GM18870 (cell line): ENCODE measurements around the gene AIFM1.
A peak's percentile ranks its signal among the peaks of the same experiment; 100 is the strongest.

Experiments
- ATAC-seq: cut with Tn5 transposase; IDR thresholded peaks from one replicate; pipeline ENCODE4 v1.9.1; 2021; ENCODE audit warnings: moderate library complexity; ENCODE audit not compliant: unreplicated experiment

Gene AIFM1

GRCh38 chrX:130170752-130171445 is 5.3 kb upstream of the AIFM1 start:
- ATAC-seq: peak; percentile 41

GRCh38 chrX:130167040-130167439 is 1.4 kb upstream of the AIFM1 start:
- ATAC-seq: no peak

DNA sequence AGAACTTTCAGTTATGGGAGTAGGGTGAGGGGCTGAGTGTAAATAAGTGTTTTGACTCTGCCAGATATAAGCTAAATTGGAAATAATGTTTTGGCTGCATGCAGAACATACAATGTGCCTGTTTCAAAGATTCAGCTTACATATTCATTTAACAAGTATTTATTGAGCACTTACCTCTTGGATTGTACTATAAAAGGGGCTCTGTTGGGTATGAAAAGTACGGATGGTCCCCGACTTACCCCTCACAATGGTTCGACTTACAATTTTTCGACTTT is 799 bp upstream of the AIFM1 start:
- ATAC-seq: no peak

- ATAC-seq: no peak
Observed at GRCh38 chrX:130165181-130165702, 399 bp downstream of the AIFM1 start.

GRCh38 chrX:130163398-130163797 is 2.2 kb downstream of the AIFM1 start:
- no peak for ATAC-seq

DNA sequence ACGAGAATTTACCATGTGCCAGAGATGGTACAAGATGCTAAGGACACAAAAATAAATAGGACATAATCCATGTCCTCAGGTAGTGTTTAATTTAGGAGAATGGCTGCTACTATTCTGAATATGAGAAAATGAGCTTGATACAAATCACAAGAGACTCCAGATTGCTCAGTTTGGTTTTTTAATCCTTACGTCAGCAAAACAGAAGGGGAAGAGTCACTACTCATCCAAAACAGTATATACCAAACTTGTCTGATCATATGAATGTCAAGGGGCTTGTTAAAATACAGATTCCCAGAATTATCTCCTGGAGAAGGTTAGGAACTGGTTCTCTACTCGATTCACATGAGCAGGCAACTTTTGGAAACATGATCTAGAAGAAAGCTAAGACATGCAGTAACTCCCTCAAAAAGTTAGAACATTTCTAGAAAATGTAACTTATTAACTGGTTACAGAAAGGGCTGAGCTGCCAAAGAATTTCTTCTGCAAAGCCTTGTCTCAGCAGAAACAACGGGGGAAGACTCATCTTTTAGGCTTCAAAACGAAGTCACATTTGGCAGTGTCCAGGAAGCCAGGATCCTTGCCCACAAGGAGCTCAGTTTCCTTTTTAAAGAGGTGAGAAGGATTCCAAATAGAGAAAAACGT is 3.4 kb downstream of the AIFM1 start:
- ATAC-seq: no peak

- ATAC-seq: no peak
Observed at GRCh38 chrX:130159776-130160175, 5.9 kb downstream of the AIFM1 start.

- no peak for ATAC-seq
Observed at GRCh38 chrX:130158311-130158710, 7.3 kb downstream of the AIFM1 start.

DNA sequence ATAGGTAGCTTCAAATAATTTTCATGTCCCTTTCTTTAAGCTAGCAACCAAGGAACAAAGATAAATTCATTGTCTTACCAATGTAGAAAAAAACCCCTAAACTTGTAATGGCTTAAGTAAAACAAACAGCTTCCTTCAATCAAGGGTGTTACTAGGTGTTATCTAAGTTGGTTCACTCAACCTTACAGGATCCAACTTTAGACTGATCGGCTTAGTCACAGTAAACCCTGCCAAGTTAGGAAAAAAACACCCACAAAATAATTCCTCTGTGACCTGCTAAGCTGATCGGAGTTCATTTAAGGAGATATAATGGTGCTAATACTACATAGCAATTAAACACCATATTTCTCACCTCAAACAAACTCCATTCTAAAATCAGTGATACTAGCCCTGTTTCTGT is 10.1 kb downstream of the AIFM1 start:
- no peak for ATAC-seq

DNA sequence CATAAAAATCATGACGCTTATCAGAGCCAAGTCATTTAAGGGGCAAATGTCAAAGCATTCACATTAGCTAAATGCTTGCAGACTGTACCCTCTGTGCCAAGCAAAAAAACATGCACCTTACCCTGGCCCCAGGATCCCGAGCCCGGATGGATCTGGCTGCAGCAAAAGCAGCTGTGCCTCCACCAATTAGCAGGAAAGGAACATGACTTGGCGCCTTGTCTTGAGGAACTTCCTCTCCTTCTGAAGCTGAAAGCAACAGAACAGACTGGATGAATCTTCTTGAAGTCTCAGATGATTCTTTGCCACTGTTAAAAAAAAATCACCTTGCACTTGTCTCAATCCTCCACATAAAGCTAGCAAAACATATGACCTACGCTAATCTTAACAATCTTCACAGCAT is 18.0 kb downstream of the AIFM1 start:
- no peak for ATAC-seq

DNA sequence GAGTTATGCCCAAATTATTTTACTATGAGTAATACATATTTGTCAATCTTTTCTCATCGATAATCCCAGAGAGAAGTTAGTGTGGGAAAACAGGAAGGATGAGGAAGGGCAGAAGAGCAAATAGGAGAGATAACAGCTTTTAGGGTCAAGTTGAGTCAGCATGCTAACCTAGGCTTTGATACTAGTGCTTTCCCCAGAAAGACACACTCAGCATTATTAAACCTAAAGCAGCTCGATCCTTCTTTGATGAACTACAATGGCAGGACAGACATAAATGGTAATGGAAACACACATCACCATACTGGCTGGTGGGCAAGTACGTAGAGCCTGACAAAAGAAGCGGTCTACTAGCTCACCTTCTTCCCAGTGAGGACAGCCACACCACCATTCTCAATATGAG is 20.5 kb downstream of the AIFM1 start:
- no peak for ATAC-seq

DNA sequence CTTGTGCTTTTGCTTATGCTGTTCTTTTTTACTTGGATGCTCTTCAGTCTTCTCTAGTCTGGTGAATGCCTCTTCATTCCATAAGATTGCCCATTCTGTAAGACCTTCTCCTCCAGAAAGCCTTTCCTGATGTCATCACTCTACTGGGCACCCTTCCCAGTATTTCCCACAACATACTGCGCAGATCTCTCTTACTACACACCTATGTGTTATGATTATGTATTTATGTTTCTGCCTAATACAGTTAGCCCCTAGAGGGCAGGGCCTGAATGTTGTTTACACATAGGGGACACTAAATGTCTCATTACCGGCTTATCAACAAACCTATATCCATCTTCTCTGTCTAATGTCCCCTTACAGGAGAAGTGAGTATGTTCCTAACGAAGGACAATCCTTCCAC is 21.1 kb downstream of the AIFM1 start:
- no peak for ATAC-seq

- ATAC-seq: no peak
Observed at GRCh38 chrX:130139474-130140201, 26.0 kb downstream of the AIFM1 start.

DNA sequence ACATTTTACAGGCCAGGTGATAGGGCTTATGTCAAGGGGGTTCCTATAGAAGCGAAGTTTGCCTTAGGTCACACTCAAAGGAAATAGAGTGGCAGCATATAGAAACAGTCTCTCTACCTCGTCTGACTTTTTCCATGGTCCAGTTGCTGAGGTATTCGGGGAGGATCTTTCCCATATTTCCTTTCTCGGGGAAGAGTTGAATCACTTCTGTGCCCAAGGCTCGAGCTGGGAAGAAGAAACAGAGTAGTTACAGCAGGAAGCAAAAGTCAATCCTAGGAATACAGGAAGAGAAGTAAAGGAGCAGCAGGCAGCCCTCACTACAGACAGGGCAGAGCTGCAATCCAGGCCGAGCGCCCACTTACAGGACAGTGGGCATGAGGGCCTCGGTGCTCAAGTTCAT is 28.7 kb downstream of the AIFM1 start:
- no peak for ATAC-seq

DNA sequence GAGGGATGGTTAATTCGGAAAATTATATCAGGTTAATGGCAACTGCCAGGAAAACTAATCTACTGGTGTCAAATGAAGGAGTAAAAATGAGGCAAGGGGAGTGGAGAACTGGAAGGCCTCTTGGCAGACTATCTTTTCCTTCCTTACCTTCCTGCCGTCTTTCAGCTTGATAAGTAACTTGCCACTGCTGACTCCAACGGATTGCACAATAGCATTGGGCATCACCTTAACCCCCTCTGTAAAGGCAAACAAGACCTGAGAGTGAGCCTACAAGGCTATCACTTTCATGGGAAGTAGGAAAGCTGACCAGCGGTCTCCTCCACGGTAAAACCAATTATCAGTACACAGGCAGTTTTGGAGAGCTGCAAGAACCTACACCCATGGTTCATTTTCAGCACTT is 29.1 kb downstream of the AIFM1 start:
- no peak for ATAC-seq

- ATAC-seq: no peak
Observed at GRCh38 chrX:130130990-130131389, 34.7 kb downstream of the AIFM1 start.

- ATAC-seq: no peak
Observed at GRCh38 chrX:130125091-130125874, 40.4 kb downstream of the AIFM1 start.

DNA sequence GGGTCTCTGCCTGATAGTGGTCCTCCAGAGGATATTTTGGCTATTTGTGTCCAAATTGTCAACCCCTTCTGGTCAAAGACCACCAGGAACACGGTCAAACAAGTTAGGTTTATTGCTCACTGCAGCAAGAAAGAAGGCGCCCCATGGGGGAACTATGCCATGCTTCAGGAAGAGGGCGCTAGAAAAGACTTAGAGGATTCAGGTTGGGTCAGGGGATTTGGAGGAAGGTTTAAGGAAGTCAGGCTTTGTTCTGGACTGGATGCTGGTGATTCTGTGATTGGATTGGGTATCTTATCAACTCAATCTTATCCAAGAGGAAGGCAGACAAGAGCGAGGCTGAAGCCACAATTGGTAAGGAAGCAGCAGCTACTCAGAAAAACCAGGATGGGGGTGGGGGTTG is 41.1 kb downstream of the AIFM1 start:
- no peak for ATAC-seq

DNA sequence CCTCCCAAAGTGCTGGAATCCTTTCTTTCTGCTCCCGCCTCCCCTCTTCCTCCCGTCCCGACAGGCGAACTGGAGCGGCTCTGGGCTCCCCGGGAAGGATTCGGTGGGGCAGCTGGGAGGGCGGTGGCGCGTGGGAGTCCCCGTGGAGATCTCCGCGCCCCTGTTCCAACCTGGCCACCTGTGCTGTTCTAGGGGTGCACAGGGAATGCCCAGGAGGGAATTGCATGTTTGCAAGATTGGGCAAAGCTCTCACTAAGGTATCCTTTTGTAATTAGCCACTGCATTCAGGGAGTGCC is 44.2 kb downstream of the AIFM1 start:
- ATAC-seq: no peak

DNA sequence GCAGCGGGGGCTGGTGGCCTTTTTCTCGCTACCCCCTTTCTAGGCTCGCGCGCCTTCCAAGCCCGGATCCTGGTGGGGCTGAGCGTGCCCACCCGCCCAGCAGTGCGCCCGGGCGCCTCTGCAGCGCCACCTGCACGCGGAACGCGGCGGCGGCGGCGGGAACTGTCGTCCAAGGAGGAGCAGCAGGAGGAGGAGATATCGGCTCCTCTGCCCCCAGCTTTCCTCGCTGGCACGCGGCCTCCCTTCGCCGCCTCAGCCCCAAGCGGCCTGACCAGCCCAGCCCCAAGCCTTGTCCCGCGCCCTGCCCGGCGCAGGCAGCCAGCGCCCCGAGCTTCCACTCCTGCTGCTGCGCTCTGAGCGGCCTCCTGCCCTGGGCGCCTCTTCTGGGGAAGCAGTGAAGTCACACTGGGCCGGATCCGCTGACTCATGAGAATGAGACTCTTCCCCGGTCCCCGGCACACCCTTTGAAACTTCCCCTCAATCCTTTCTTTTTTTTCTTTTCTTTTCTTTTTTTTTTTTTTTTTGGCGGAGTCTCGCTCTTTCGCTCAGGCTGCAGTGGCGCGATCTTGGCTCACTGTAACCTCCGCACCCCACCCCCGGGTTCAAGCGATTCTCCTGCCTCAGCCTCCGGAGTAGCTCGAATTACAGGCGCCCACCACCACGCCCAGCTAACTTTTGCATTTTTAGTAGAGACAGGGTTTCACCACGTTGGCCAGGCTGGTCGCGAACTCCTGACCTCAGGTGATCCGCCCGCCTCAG is 44.7 kb downstream of the AIFM1 start:
- ATAC-seq: peak; percentile 49

GRCh38 chrX:130120321-130120731 is 45.3 kb downstream of the AIFM1 start:
- peak; percentile 31 for ATAC-seq
